Measurements from ENCODE around the gene TMEM127. TPM values are rescaled to one million over a fixed set of nuclear protein-coding genes. Genes with fewer than 3 reads are reported as not detected.

TMEM127 gene
- total RNA-seq, 3 donors from 2014 or later = 31.1 to 44.5 (median 35.2) TPM

- Histone ChIP-seq H3K27me3 (no peaks in the 10 kb centered on the region), H3K27ac (peak overlapping the region; percentile 1 to 90), H3K4me3 (no peak overlapping the region), H3K4me1 (peaks cover 9 to 31% of the 10 kb centered on the region in 2 donors), H3K36me3 (no peaks in the 10 kb centered on the region), H3K9me3 (no peaks in the 10 kb centered on the region)
- DNase-seq (ENCODE audit: low spot score in 2 of 2) = no peak
- intact Hi-C loops (cut with DNase I; ENCODE audit: low total_unique reads) = no loop called here
- TF ChIP-seq POLR2A (IDR thresholded peaks at IDR 0.05) = no peak
- TF ChIP-seq CTCF (IDR thresholded peaks at IDR 0.05) = no peak
- TF ChIP-seq POLR2AphosphoS5 (IDR thresholded peaks at IDR 0.05) = no peak
Measured at GRCh38 chr2:96262306-96262705, 3.5 kb downstream of the TMEM127 start.

GRCh38 chr2:96261328-96262003 lies 4.3 kb downstream of the TMEM127 start:
- Histone ChIP-seq H3K9me3 (no peaks in the 10 kb centered on the region), H3K4me1 (peaks cover 7 to 28% of the 10 kb centered on the region in 2 donors), H3K27me3 (no peaks in the 10 kb centered on the region), H3K4me3 (no peak overlapping the region), H3K36me3 (no peaks in the 10 kb centered on the region), H3K27ac (peak overlapping the region; percentile 88 to 90)
- DNase-seq (ENCODE audit: low spot score in 2 of 2) = no peak
- TF ChIP-seq POLR2AphosphoS5 (IDR thresholded peaks at IDR 0.05) (no peak), POLR2A (IDR thresholded peaks at IDR 0.05) (no peak), CTCF (IDR thresholded peaks at IDR 0.05) (no peak)
- intact Hi-C loops (cut with DNase I; ENCODE audit: low total_unique reads) = no loop called here

GRCh38 chr2:96260387-96261260 lies 5.2 kb downstream of the TMEM127 start:
- Histone ChIP-seq H3K27me3 (no peaks in the 10 kb centered on the region), H3K4me3 (peak overlapping the region in 1 of 3 donors; percentile 14), H3K27ac (peak overlapping the region; percentile 88 to 90), H3K4me1 (peaks cover 7 to 28% of the 10 kb centered on the region in 2 donors), H3K36me3 (no peaks in the 10 kb centered on the region), H3K9me3 (no peaks in the 10 kb centered on the region)
- DNase-seq (ENCODE audit: low spot score in 2 of 2) = peak; percentile 75 to 80
- intact Hi-C loops (cut with DNase I; ENCODE audit: low total_unique reads) = no loop called here
- peak; percentile 30 to 33 (median 32) for TF ChIP-seq POLR2AphosphoS5 (IDR thresholded peaks at IDR 0.05)
- TF ChIP-seq POLR2A (IDR thresholded peaks at IDR 0.05) = no peak
- peak in 2 of 3 donors; percentile 33 to 35 for TF ChIP-seq CTCF (IDR thresholded peaks at IDR 0.05)

GRCh38 chr2:96259497-96259921 lies 6.3 kb downstream of the TMEM127 start:
- Histone ChIP-seq H3K4me1 (peaks cover 7 to 24% of the 10 kb centered on the region in 2 donors), H3K9me3 (no peaks in the 10 kb centered on the region), H3K4me3 (no peak overlapping the region), H3K36me3 (peaks cover 4% of the 10 kb centered on the region), H3K27me3 (no peaks in the 10 kb centered on the region), H3K27ac (peak overlapping the region; percentile 88 to 90)
- intact Hi-C loops (cut with DNase I; ENCODE audit: low total_unique reads) = no loop called here
- no peak for DNase-seq (ENCODE audit: low spot score in 2 of 2)
- no peak for TF ChIP-seq CTCF (IDR thresholded peaks at IDR 0.05)
- no peak for TF ChIP-seq POLR2A (IDR thresholded peaks at IDR 0.05)
- TF ChIP-seq POLR2AphosphoS5 (IDR thresholded peaks at IDR 0.05) = no peak
